Measurements from ENCODE around the gene TMEM88. TPM values are rescaled to one million over a fixed set of nuclear protein-coding genes. Genes with fewer than 3 reads are reported as not detected.

TMEM88 gene, protein sequence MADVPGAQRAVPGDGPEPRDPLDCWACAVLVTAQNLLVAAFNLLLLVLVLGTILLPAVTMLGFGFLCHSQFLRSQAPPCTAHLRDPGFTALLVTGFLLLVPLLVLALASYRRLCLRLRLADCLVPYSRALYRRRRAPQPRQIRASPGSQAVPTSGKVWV
- total RNA-seq (39.2 and 53.4 TPM in 2 replicates), polyA plus RNA-seq (165 and 185 TPM in 2 replicates), polyA minus RNA-seq (17.3 and 23.4 TPM in 2 replicates), Bru-seq, nascent RNA (percentile 61 among the genes with signal in this experiment), BruChase-seq, experiment 1, labeled RNA remaining after a 6-hour chase (percentile 73 among the genes with signal in this experiment), BruChase-seq, experiment 2, labeled RNA remaining after a 2-hour chase (percentile 59 among the genes with signal in this experiment)
- 106 and 108 TPM in 2 replicates for polyA plus RNA-seq (2011; cell fraction: cytosol; rRNA removed)
- 35.2 TPM in 2 replicates for polyA plus RNA-seq (2011; cell fraction: nucleus; rRNA removed)
- polyA plus RNA-seq (2012) = 15.7 and 18.9 TPM in 2 replicates
- not detected for polyA minus RNA-seq (2011; cell fraction: cytosol; rRNA and poly(A)+ RNA removed)
- polyA minus RNA-seq (2011; cell fraction: nucleus; rRNA and poly(A)+ RNA removed) = 9.3 and 9.6 TPM in 2 replicates
- long read RNA-seq, transcript TMEM88-202 (2 exons, 510 nt) = minor isoform, 58 of 130 reads
- long read RNA-seq, transcript TMEM88-201 (2 exons, 875 nt) = major isoform, 70 of 130 reads
- long read RNA-seq, partial matches to known transcripts = 0 of 130 reads
- long read RNA-seq, other reads (novel, unspliced or antisense) = 2 of 130 reads

DNA sequence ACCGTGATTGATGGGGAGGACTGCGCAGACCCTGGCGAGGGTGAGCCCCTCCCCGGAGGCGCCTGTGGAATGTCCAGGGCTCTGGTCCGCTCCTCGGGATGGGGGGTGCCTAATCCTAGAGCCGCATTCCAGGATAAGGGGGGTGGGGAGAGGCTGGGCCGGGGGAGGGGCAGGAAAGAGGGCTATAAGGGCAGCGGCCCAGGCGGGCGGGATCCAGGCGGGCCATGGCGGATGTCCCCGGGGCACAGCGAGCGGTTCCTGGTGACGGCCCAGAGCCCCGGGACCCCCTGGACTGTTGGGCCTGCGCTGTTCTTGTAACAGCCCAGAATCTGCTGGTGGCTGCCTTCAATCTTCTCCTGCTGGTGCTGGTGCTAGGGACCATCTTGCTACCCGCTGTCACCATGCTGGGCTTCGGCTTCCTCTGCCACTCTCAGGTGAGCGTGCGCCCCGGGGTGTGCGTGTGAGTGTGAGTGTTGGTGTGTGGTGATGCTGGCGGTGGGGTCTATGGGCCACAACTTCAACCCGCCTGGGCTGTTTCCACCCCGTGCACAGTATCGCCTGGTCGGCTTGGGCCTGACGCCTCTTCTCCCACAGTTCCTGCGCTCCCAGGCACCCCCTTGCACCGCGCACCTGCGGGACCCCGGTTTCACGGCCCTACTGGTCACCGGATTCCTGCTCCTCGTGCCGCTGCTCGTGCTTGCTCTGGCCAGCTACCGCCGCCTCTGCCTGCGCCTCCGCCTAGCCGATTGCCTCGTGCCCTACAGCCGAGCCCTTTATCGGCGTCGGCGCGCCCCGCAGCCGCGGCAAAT is at the start of gene TMEM88:
Gene TMEM88 (plus strand): TSS at position 216 of the 809 bp plus-strand sequence. CDS start 9 bp downstream, at position 225.
- no peaks in the 10 kb centered on the region for H3K9me1 ChIP-seq (replicated peaks; ENCODE audit: control insufficient read depth, extremely low read depth, insufficient read depth, low read length)
- DNase-seq (ENCODE audit: low read depth, low spot score) (peak; percentile 39), FAIRE-seq (no peak)
- H3K4me3 ChIP-seq (replicated peaks in 1 of 3; ENCODE audit: insufficient read depth in 1 of 3, low read depth in 1 of 3, low read length in 3 of 3) = peak within 1 kb of the TSS in 2 of 3 experiments; percentile 52 to 53
- H3K79me2 ChIP-seq (ENCODE audit: control insufficient read depth, insufficient read depth, low read length) = peaks cover 2% of the 10 kb centered on the region
- H3K27ac ChIP-seq (ENCODE audit: insufficient read depth, low read depth, low read length) = peak within 1 kb of the TSS; percentile 96
- TF ChIP-seq POLR2A (IDR thresholded peaks at IDR 0.05; ENCODE audit: low read depth, low read length) = peak; percentile 70
- TF ChIP-seq POLR2AphosphoS5 (IDR thresholded peaks at IDR 0.05; ENCODE audit: insufficient read depth, low read depth, low read length) = peak; percentile 66
- no peak for TF ChIP-seq FOS (IDR thresholded peaks at IDR 0.05; ENCODE audit: borderline replicate concordance, insufficient read depth, low read length)
- dilution Hi-C loops (cut with MboI; ENCODE audit: extremely low pct_ligation_motif_present, low sequenced_read_pairs) (no loop called here), intact Hi-C loops (cut with micrococcal nuclease) (loop anchor here (2.0 to 10.0 kb wide), 3 partner anchors 134 to 830 kb away; partner anchors contain the start of genes BCL6B and PHF23)
- H3K4me2 ChIP-seq (ENCODE audit: insufficient read depth, low read length) = peak within 1 kb of the TSS; percentile 72
- H3K9ac ChIP-seq (replicated peaks; ENCODE audit: extremely low read depth, insufficient read depth, low read length) = peak within 1 kb of the TSS; percentile 96
- peaks cover 0 to 20% of the 10 kb centered on the region in 2 experiments for H3K36me3 ChIP-seq (ENCODE audit: control insufficient read depth in 2 of 2, extremely low read depth in 1 of 2, insufficient read depth in 2 of 2, low read length in 2 of 2)
- H4K20me1 ChIP-seq (replicated peaks; ENCODE audit: control insufficient read depth, extremely low read depth, insufficient read depth, low read length) = no peaks in the 10 kb centered on the region
- ChIA-PET POLR2A (interaction anchor here (1.0 to 1.1 kb wide), 3 partner anchors 10 to 18 kb away, joined by 3 to 4 read pairs (median 4); no protein-coding TSS in a partner anchor), CTCF (interaction anchor here (0.7 to 3.1 kb wide), 4 partner anchors 13 to 607 kb away, joined by 3 to 28 read pairs (median 4); partner anchors contain the start of gene KDM6B)
- H3K27me3 ChIP-seq (ENCODE audit: control insufficient read depth in 2 of 2, insufficient read depth in 2 of 2, low read length in 2 of 2) = no peaks in the 10 kb centered on the region
- no TSS peak for BruUV-seq (replicated peaks)
- peaks cover 35% of the 10 kb centered on the region for H3K4me1 ChIP-seq (ENCODE audit: control insufficient read depth, extremely low read depth, insufficient read depth, low read length)
- H3K9me3 ChIP-seq (replicated peaks; ENCODE audit: control insufficient read depth, insufficient read depth, low read length) = no peaks in the 10 kb centered on the region
- H2AFZ ChIP-seq (ENCODE audit: low read depth, low read length) = no peak within 1 kb of the TSS

Measured in endothelial cell of umbilical vein (primary cell).